Gastroesophageal sphincter (tissue), 4 donors: Measurements from ENCODE around the gene SMC1A. TPM values are rescaled to one million over a fixed set of nuclear protein-coding genes. Genes with fewer than 3 reads are reported as not detected.

Experiments
- ATAC-seq: fragments of 150-250 bp; one replicate; pipeline ENCODE4 v1.9.1; 2016; ENCODE audit warnings: mild to moderate bottlenecking, moderate library complexity
- H3K27ac ChIP-seq, 4 donors: fragments of 200-600 bp; sonication (generic) in 3 of 4; 1 replicate in 3 of 4; 2 replicates in 1 of 4; pipeline ENCODE4 v1.5.1; 2016 to 2019
- H3K27me3 ChIP-seq: fragments of 200-600 bp; sonication (generic); one replicate; pipeline ENCODE4 v1.5.1; 2019
- H3K36me3 ChIP-seq, 2 donors: fragments of 200-600 bp; sonication (generic); one replicate each; pipeline ENCODE4 v1.5.1; 2019; ENCODE audit warnings: control low read depth in 1 of 2
- H3K4me1 ChIP-seq, 3 donors: fragments of 200-600 bp; sonication (generic); 1 replicate in 2 of 3; 2 replicates in 1 of 3; pipeline ENCODE4 v1.5.1; 2016 to 2019; ENCODE audit warnings: control low read depth in 2 of 3
- H3K4me3 ChIP-seq, 2 donors: fragments of 200-600 bp; sonication (generic); one replicate each; pipeline ENCODE4 v1.5.1; 2019; ENCODE audit warnings: mild to moderate bottlenecking in 1 of 2, moderate library complexity in 1 of 2
- H3K9me3 ChIP-seq, 3 donors: fragments of 200-600 bp; sonication (generic); one replicate each; pipeline ENCODE4 v1.5.1; 2017 to 2019; ENCODE audit warnings: control low read depth in 2 of 3
- EP300 ChIP-seq: sonication (generic); formaldehyde crosslinking; IDR thresholded peaks from one replicate; pipeline ENCODE4 v1.6.1; 2017; ENCODE audit warnings: antibody characterized with exemption, mild to moderate bottlenecking
- POLR2A ChIP-seq, 2 donors: fragments of 450-650 bp; IDR thresholded peaks; one replicate each; pipeline ENCODE4 v1.6.1; 2017; ENCODE audit warnings: antibody characterized with exemption in 2 of 2, mild to moderate bottlenecking in 2 of 2, moderate library complexity in 1 of 2
- POLR2AphosphoS5 ChIP-seq: sonication (generic); formaldehyde crosslinking; IDR thresholded peaks from one replicate; pipeline ENCODE4 v1.6.1; 2017; ENCODE audit warnings: antibody characterized with exemption
- WGBS, 2 donors: methylation state at CpG; one replicate each; pipeline ENCODE4 v1.1.5; 2018; ENCODE audit warnings: low coverage in 1 of 2; 5-methylcytosine and 5-hydroxymethylcytosine counted together
- small RNA-seq, 4 donors: library from RNA; depleted of rRNA; stranded (forward); fragments of <200 nt; gene quantifications; one replicate each; pipeline ENCODE3, GENCODE V24; 2016
- total RNA-seq, 4 donors: library from RNA; depleted of rRNA; stranded (reverse); fragments of >200 nt; gene quantifications; one replicate each; pipeline ENCODE4 v1.1.0, GENCODE V29; 2016
- TF ChIP-seq, protein P1 (sequence below), 4 experiments: fragments of 200-600 bp in 2 of 4; fragments of 450-650 bp in 2 of 4; sonication (generic) in 1 of 4; IDR thresholded peaks; one replicate each; pipeline ENCODE4 v1.5.1; 2017 to 2019; ENCODE audit warnings: antibody characterized with exemption in 4 of 4, mild to moderate bottlenecking in 2 of 4, moderate library complexity in 2 of 4

SMC1A gene
- total RNA-seq, 4 donors from 2014 or later, result 28.4 to 56.0 (median 33.2) TPM

DNA sequence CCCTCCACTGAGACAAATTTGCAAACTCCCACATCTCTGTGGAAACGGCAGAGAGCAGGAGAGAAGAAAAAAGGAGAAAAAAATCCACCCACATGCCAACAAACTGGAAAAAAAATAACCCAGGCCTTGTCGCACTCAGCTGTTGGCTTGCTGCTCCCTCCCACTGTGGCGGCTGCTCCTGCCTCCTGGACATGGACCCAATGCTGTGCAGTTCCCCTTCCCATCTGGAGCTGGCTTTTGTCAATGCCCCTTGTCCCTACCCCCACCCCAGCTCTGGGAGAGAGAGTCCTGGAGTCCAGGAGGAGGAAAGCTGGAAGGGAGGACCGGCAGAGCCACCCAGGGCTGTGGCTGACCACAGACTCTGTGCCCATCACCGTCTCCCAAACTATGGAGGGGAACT, 90.2 kb downstream of the SMC1A start:
- no peaks in the 10 kb centered on the region for H3K9me3 ChIP-seq
- H3K27me3 ChIP-seq, result no peaks in the 10 kb centered on the region
- no peak for TF ChIP-seq EP300
- TF ChIP-seq, protein P1, sequence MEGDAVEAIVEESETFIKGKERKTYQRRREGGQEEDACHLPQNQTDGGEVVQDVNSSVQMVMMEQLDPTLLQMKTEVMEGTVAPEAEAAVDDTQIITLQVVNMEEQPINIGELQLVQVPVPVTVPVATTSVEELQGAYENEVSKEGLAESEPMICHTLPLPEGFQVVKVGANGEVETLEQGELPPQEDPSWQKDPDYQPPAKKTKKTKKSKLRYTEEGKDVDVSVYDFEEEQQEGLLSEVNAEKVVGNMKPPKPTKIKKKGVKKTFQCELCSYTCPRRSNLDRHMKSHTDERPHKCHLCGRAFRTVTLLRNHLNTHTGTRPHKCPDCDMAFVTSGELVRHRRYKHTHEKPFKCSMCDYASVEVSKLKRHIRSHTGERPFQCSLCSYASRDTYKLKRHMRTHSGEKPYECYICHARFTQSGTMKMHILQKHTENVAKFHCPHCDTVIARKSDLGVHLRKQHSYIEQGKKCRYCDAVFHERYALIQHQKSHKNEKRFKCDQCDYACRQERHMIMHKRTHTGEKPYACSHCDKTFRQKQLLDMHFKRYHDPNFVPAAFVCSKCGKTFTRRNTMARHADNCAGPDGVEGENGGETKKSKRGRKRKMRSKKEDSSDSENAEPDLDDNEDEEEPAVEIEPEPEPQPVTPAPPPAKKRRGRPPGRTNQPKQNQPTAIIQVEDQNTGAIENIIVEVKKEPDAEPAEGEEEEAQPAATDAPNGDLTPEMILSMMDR (IDR thresholded peaks at IDR 0.05), result no peak
- TF ChIP-seq POLR2AphosphoS5, result no peak
- TF ChIP-seq POLR2A (IDR thresholded peaks at IDR 0.05), result no peak
- no peaks in the 10 kb centered on the region for H3K4me1 ChIP-seq
- H3K27ac ChIP-seq, result no peak overlapping the region
- no CpG with 5 or more reads among the region's 5 CpGs for WGBS, 2 donors
- H3K36me3 ChIP-seq, result no peaks in the 10 kb centered on the region
- no peak for ATAC-seq
- H3K4me3 ChIP-seq, result no peak overlapping the region

- WGBS, 2 donors, result no CpG with 5 or more reads among the region's 10 CpGs
- TF ChIP-seq EP300 (no peak), POLR2A (IDR thresholded peaks at IDR 0.05) (no peak), POLR2AphosphoS5 (no peak)
- TF ChIP-seq, protein P1 (IDR thresholded peaks at IDR 0.05), result no peak
- no peak for ATAC-seq
- Histone ChIP-seq H3K9me3 (no peaks in the 10 kb centered on the region), H3K27me3 (no peaks in the 10 kb centered on the region), H3K36me3 (no peaks in the 10 kb centered on the region), H3K4me1 (no peaks in the 10 kb centered on the region), H3K4me3 (no peak overlapping the region), H3K27ac (no peak overlapping the region)
Observed at GRCh38 chrX:53330331-53330730, 92.1 kb downstream of the SMC1A start.

- no peak overlapping the region for H3K4me3 ChIP-seq
- H3K27ac ChIP-seq, result no peak overlapping the region
- no peaks in the 10 kb centered on the region for H3K27me3 ChIP-seq
- TF ChIP-seq, protein P1 (IDR thresholded peaks at IDR 0.05), result no peak
- TF ChIP-seq POLR2A (IDR thresholded peaks at IDR 0.05) (no peak), EP300 (no peak), POLR2AphosphoS5 (no peak)
- H3K4me1 ChIP-seq, result peaks cover 0 to 6% (median 0%) of the 10 kb centered on the region in 3 donors
- ATAC-seq, result no peak
- H3K9me3 ChIP-seq, result no peaks in the 10 kb centered on the region
- 100% methylated on average over 1 of the region's 1 CpG; no CpG with 5 or more reads in 1 of the 2 donors for WGBS, 2 donors
- no peaks in the 10 kb centered on the region for H3K36me3 ChIP-seq
Observed at GRCh38 chrX:53324803-53325202, 97.7 kb downstream of the SMC1A start.

Small RNAs within 50 kb of the gene (small RNA-seq; reads per million reads assigned to genes)
- 0 reads per million in 4 donors for gene AC245102.2
- 0 reads per million in 4 donors for gene MIR6857
- 0 reads per million in 4 donors for gene RF00019
- gene VTRNA3-1P, result 0 reads per million in 4 donors

Other genes starting within 250 kb of the SMC1A start
- gene KDM5C, start 197.4 kb downstream of the SMC1A start, total RNA-seq, result 100 to 1,000 TPM in 1 of 4 donors, 10 to 100 TPM in 3; 60.2 to 120 (median 79.7) TPM
- gene IQSEC2, start 141.1 kb downstream of the SMC1A start, total RNA-seq, result 10 to 100 TPM; 10.1 to 25.7 (median 16.8) TPM
- under 1 TPM in 2 of 4 donors, not detected in 2; 0.35 to 0.85 TPM for gene RIBC1, start 219 bp upstream of the SMC1A start, total RNA-seq
- gene HSD17B10, start 11.7 kb upstream of the SMC1A start, total RNA-seq, result 100 to 1,000 TPM in 3 of 4 donors, 10 to 100 TPM in 1; 75.6 to 114 (median 106) TPM